ENCODE data around the gene SORBS1. TPM values are rescaled to one million over a fixed set of nuclear protein-coding genes. Genes with fewer than 3 reads are reported as not detected.

The SORBS1 gene
- total RNA-seq, 1 experiment from 2014 or later: 39.9 TPM

DNA sequence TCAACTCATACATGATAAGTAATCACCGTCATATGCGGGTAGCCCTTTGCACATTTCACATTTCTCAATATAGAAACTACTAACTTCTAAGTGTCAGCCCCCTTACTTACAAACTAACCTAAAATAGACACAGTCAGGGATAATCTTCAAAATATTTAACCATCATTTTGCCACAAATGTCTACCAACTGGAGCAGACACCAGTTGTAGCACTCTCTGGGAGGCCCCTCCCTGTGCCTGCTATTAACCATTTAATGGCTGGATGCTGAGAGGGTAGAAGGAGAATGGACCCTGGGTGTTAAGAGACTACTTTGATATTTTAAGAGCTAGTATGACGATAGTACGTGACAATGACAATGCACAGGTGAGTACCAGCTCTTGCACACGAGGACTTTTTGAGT lies 116.4 kb downstream of the SORBS1 start:
- H3K9me3 Mint-ChIP-seq: no peaks in the 10 kb centered on the region
- no peaks in the 10 kb centered on the region for H3K36me3 Mint-ChIP-seq
- no peak for ATAC-seq
- no peak overlapping the region for H3K4me3 Mint-ChIP-seq
- POLR2A ChIA-PET: interaction anchor here (0.6 kb wide), 1 partner anchor 39 kb away, joined by 3 read pairs; no protein-coding TSS in a partner anchor
- H3K27me3 Mint-ChIP-seq (ENCODE audit: low read depth): no peaks in the 10 kb centered on the region
- TF ChIP-seq ARID4B (CRISPR knock-in tag; IDR thresholded peaks at IDR 0.05; ENCODE audit: borderline replicate concordance) (no peak), ZNF138 (CRISPR knock-in tag; conservative IDR thresholded peaks at IDR 0.05) (no peak), GTF2I (CRISPR knock-in tag; conservative IDR thresholded peaks at IDR 0.05) (no peak), USF1 (CRISPR knock-in tag; IDR thresholded peaks at IDR 0.05) (no peak), CBFB (CRISPR knock-in tag; IDR thresholded peaks at IDR 0.05; ENCODE audit: low read depth) (no peak), ZNF317 (CRISPR knock-in tag; IDR thresholded peaks at IDR 0.05; ENCODE audit: borderline replicate concordance, low read depth) (no peak), ZMAT4 (CRISPR knock-in tag; IDR thresholded peaks at IDR 0.05) (no peak), RORB (CRISPR knock-in tag; IDR thresholded peaks at IDR 0.05) (no peak), TP53 (CRISPR knock-in tag; IDR thresholded peaks at IDR 0.05) (no peak), NR3C1 (CRISPR knock-in tag; conservative IDR thresholded peaks at IDR 0.05; ENCODE audit: low read depth) (no peak), CREM (CRISPR knock-in tag; IDR thresholded peaks at IDR 0.05) (no peak), TEAD4 (CRISPR knock-in tag; IDR thresholded peaks at IDR 0.05) (no peak), ZNF396 (CRISPR knock-in tag; IDR thresholded peaks at IDR 0.05; ENCODE audit: borderline replicate concordance) (no peak)
- TF ChIP-seq, protein P1, sequence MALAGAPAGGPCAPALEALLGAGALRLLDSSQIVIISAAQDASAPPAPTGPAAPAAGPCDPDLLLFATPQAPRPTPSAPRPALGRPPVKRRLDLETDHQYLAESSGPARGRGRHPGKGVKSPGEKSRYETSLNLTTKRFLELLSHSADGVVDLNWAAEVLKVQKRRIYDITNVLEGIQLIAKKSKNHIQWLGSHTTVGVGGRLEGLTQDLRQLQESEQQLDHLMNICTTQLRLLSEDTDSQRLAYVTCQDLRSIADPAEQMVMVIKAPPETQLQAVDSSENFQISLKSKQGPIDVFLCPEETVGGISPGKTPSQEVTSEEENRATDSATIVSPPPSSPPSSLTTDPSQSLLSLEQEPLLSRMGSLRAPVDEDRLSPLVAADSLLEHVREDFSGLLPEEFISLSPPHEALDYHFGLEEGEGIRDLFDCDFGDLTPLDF (CRISPR knock-in tag; IDR thresholded peaks at IDR 0.05): no peak
- TF ChIP-seq, protein P2, sequence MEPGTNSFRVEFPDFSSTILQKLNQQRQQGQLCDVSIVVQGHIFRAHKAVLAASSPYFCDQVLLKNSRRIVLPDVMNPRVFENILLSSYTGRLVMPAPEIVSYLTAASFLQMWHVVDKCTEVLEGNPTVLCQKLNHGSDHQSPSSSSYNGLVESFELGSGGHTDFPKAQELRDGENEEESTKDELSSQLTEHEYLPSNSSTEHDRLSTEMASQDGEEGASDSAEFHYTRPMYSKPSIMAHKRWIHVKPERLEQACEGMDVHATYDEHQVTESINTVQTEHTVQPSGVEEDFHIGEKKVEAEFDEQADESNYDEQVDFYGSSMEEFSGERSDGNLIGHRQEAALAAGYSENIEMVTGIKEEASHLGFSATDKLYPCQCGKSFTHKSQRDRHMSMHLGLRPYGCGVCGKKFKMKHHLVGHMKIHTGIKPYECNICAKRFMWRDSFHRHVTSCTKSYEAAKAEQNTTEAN (CRISPR knock-in tag; IDR thresholded peaks at IDR 0.05): no peak
- TF ChIP-seq, protein P3, sequence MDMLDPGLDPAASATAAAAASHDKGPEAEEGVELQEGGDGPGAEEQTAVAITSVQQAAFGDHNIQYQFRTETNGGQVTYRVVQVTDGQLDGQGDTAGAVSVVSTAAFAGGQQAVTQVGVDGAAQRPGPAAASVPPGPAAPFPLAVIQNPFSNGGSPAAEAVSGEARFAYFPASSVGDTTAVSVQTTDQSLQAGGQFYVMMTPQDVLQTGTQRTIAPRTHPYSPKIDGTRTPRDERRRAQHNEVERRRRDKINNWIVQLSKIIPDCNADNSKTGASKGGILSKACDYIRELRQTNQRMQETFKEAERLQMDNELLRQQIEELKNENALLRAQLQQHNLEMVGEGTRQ (CRISPR knock-in tag; IDR thresholded peaks at IDR 0.05): no peak
- TF ChIP-seq, protein P4, sequence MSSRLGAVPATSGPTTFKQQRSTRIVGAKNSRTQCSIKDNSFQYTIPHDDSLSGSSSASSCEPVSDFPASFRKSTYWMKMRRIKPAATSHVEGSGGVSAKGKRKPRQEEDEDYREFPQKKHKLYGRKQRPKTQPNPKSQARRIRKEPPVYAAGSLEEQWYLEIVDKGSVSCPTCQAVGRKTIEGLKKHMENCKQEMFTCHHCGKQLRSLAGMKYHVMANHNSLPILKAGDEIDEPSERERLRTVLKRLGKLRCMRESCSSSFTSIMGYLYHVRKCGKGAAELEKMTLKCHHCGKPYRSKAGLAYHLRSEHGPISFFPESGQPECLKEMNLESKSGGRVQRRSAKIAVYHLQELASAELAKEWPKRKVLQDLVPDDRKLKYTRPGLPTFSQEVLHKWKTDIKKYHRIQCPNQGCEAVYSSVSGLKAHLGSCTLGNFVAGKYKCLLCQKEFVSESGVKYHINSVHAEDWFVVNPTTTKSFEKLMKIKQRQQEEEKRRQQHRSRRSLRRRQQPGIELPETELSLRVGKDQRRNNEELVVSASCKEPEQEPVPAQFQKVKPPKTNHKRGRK (CRISPR knock-in tag; IDR thresholded peaks at IDR 0.05; ENCODE audit: borderline replicate concordance): no peak
- TF ChIP-seq, protein P5, sequence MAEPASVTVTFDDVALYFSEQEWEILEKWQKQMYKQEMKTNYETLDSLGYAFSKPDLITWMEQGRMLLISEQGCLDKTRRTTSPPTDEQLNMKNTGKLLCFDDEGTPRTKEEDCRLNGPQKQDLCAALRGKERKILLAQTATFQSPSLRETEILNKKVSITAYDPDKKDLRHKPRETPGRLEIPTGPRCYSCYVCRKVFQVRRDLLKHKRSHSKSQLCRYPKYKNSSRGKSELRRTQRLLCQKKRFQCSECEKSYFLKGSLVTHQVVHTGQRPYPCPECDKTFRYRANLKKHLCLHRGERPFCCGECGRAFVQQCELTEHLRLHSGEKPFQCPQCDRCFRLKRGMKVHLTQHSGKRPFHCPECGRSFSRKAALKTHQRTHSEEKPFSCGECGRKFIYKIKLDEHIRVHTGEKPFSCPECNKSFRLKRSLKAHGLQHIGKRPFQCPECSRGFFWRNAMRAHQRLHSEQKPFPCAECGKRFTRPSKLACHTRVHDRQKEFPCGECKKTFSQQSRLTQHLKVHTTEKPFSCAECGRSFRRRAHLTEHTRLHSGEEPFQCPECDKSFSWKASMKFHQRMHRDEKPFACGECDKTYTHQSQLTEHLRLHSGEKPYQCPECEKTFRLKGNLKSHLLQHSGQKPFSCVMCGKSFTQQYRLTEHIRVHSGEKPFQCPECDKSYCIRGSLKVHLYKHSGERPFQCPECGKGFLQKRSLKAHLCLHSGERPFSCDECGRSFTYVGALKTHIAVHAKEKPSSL (CRISPR knock-in tag; conservative IDR thresholded peaks at IDR 0.05): no peak
- CTCF ChIA-PET: interaction anchor here (0.9 to 4.4 kb wide), 13 partner anchors 11 to 312 kb away, joined by 3 to 29 read pairs (median 6); no protein-coding TSS in a partner anchor
- no peak overlapping the region for H3K27ac Mint-ChIP-seq
- DNase-seq (ENCODE audit: low spot score): no peak
- H3K4me1 Mint-ChIP-seq: peaks cover 15% of the 10 kb centered on the region

All from WTC11 (cell line).